ENCODE data around the gene S1PR5. TPM values are rescaled to one million over a fixed set of nuclear protein-coding genes. Genes with fewer than 3 reads are reported as not detected.

Gene S1PR5
- total and polyA plus RNA-seq, 9 of the 15 experiments (the other 6 are each of a cell fraction or from before 2014, with no cell fraction given): 0.03 to 0.54 (median 0.35) TPM; not detected in 4

DNA sequence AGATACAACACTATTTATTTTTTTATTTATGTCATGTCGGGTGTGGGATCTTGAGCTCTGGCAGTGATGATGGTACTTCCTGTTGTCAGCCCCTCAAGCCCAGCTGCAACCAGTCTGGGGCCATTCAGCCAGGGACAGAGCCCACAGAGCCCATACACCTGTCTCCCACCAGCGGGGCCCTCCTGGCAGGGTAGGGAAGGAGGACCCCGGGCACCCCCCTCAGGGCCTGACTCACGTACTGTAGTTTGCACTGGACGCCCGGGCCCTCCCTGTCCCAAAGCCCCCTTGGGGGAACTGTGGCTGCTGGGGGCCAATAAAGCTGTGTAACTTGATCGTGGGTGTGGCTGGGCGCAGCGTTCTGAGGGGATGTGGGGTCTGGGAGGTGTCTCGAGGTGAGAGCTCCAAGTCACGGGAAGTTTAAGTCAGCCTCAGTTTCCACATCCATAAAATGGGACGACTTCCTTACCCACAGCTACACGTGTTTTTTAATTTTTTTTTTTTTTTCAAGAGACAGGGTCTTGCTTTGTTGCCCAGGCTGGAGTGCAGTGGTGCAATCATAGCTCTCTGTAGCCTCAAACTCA lies 35.9 kb upstream of the S1PR5 start (continued):
- TF ChIP-seq SNRNP70 (optimal IDR thresholded peaks at IDR 0.05; ENCODE audit: low read depth, low read length) (no peak), ZNF354B (CRISPR knock-in tag; IDR thresholded peaks at IDR 0.05) (no peak), ZC3H11A (IDR thresholded peaks at IDR 0.05; ENCODE audit: low read depth, low read length) (no peak), LARP7 (IDR thresholded peaks at IDR 0.05) (no peak), ZBTB17 (CRISPR knock-in tag; IDR thresholded peaks at IDR 0.05) (no peak), ILK (tag; IDR thresholded peaks at IDR 0.05; ENCODE audit: borderline replicate concordance, low read depth) (no peak), ARNT (IDR thresholded peaks at IDR 0.05) (no peak), ZNF696 (CRISPR knock-in tag; conservative IDR thresholded peaks at IDR 0.05) (no peak), ETV6 (IDR thresholded peaks at IDR 0.05; ENCODE audit: borderline replicate concordance in 1 of 2, low read depth in 2 of 2, low read length in 1 of 2) (no peak), ETV6 (CRISPR knock-in tag; IDR thresholded peaks at IDR 0.05; ENCODE audit: borderline replicate concordance) (no peak), PHF21A (IDR thresholded peaks at IDR 0.05; ENCODE audit: borderline replicate concordance, low read depth) (no peak), RB1 (IDR thresholded peaks at IDR 0.05; ENCODE audit: low read depth) (no peak), POLR2G (IDR thresholded peaks at IDR 0.05; ENCODE audit: low read depth, low read length) (peak; percentile 75), ZNF217 (CRISPR knock-in tag; IDR thresholded peaks at IDR 0.05) (no peak), MAFK (IDR thresholded peaks at IDR 0.05; ENCODE audit: low read length) (no peak), SOX6 (IDR thresholded peaks at IDR 0.05) (no peak), TRIM28 (IDR thresholded peaks at IDR 0.05) (no peak), BCOR (IDR thresholded peaks at IDR 0.05) (peak; percentile 95), MBD2 (IDR thresholded peaks at IDR 0.05; ENCODE audit: borderline replicate concordance, low read depth) (no peak), RAD51 (IDR thresholded peaks at IDR 0.05; ENCODE audit: borderline replicate concordance, low read depth) (no peak)
- TF ChIP-seq, protein P1, sequence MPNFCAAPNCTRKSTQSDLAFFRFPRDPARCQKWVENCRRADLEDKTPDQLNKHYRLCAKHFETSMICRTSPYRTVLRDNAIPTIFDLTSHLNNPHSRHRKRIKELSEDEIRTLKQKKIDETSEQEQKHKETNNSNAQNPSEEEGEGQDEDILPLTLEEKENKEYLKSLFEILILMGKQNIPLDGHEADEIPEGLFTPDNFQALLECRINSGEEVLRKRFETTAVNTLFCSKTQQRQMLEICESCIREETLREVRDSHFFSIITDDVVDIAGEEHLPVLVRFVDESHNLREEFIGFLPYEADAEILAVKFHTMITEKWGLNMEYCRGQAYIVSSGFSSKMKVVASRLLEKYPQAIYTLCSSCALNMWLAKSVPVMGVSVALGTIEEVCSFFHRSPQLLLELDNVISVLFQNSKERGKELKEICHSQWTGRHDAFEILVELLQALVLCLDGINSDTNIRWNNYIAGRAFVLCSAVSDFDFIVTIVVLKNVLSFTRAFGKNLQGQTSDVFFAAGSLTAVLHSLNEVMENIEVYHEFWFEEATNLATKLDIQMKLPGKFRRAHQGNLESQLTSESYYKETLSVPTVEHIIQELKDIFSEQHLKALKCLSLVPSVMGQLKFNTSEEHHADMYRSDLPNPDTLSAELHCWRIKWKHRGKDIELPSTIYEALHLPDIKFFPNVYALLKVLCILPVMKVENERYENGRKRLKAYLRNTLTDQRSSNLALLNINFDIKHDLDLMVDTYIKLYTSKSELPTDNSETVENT (CRISPR knock-in tag; IDR thresholded peaks at IDR 0.05): no peak
- TF ChIP-seq, protein P2, sequence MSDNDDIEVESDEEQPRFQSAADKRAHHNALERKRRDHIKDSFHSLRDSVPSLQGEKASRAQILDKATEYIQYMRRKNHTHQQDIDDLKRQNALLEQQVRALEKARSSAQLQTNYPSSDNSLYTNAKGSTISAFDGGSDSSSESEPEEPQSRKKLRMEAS (CRISPR knock-in tag; IDR thresholded peaks at IDR 0.05): no peak
- TF ChIP-seq, protein P3, sequence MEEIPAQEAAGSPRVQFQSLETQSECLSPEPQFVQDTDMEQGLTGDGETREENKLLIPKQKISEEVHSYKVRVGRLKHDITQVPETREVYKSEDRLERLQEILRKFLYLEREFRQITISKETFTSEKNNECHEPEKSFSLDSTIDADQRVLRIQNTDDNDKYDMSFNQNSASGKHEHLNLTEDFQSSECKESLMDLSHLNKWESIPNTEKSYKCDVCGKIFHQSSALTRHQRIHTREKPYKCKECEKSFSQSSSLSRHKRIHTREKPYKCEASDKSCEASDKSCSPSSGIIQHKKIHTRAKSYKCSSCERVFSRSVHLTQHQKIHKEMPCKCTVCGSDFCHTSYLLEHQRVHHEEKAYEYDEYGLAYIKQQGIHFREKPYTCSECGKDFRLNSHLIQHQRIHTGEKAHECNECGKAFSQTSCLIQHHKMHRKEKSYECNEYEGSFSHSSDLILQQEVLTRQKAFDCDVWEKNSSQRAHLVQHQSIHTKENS (CRISPR knock-in tag; IDR thresholded peaks at IDR 0.05): no peak
- TF ChIP-seq, protein P4, sequence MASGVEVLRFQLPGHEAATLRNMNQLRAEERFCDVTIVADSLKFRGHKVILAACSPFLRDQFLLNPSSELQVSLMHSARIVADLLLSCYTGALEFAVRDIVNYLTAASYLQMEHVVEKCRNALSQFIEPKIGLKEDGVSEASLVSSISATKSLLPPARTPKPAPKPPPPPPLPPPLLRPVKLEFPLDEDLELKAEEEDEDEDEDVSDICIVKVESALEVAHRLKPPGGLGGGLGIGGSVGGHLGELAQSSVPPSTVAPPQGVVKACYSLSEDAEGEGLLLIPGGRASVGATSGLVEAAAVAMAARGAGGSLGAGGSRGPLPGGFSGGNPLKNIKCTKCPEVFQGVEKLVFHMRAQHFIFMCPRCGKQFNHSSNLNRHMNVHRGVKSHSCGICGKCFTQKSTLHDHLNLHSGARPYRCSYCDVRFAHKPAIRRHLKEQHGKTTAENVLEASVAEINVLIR (CRISPR knock-in tag; IDR thresholded peaks at IDR 0.05): no peak
- TF ChIP-seq, protein P5, sequence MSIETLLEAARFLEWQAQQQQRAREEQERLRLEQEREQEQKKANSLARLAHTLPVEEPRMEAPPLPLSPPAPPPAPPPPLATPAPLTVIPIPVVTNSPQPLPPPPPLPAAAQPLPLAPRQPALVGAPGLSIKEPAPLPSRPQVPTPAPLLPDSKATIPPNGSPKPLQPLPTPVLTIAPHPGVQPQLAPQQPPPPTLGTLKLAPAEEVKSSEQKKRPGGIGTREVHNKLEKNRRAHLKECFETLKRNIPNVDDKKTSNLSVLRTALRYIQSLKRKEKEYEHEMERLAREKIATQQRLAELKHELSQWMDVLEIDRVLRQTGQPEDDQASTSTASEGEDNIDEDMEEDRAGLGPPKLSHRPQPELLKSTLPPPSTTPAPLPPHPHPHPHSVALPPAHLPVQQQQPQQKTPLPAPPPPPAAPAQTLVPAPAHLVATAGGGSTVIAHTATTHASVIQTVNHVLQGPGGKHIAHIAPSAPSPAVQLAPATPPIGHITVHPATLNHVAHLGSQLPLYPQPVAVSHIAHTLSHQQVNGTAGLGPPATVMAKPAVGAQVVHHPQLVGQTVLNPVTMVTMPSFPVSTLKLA (conservative IDR thresholded peaks at IDR 0.05): 0 out of 4 replicates have a peak, but pooled peaks of 1 of the 2 experiments have one; percentile 24

All from K562 (cell line).